ENCODE results near the gene PHACTR3. TPM values are rescaled to one million over a fixed set of nuclear protein-coding genes. Genes with fewer than 3 reads are reported as not detected.

The PHACTR3 gene
- total RNA-seq, 1 experiment from 2014 or later: not detected

- Histone ChIP-seq H3K4me2 (ENCODE audit: insufficient read depth, insufficient read length, low read length) (no peak overlapping the region), H3K18ac (ENCODE audit: insufficient read length, low read depth, low read length) (no peak overlapping the region), H4K91ac (ENCODE audit: insufficient read length, low read depth, low read length) (no peak overlapping the region), H4K5ac (ENCODE audit: insufficient read length, low read depth, low read length) (no peak overlapping the region), H4K8ac (replicated peaks; ENCODE audit: insufficient read length, low read depth, low read length) (no peak overlapping the region), H3K9ac (ENCODE audit: extremely low read depth, insufficient read length, low read length) (no peak overlapping the region), H2BK120ac (ENCODE audit: low read depth, low read length, poor library complexity, severe bottlenecking) (no peak overlapping the region), H3K23ac (ENCODE audit: insufficient read length, low read depth, low read length) (no peak overlapping the region), H2BK5ac (ENCODE audit: insufficient read length, low read length) (no peak overlapping the region), H3K23me2 (ENCODE audit: insufficient read length, low read depth, low read length, poor library complexity, severe bottlenecking) (no peaks in the 10 kb centered on the region), H3K4ac (ENCODE audit: low read depth, low read length) (no peak overlapping the region), H2BK20ac (ENCODE audit: low read depth, low read length, poor library complexity, severe bottlenecking) (no peak overlapping the region), H3K27ac (ENCODE audit: insufficient read length, low read depth, low read length) (no peak overlapping the region), H2BK15ac (ENCODE audit: low read depth, low read length) (no peak overlapping the region), H3K79me1 (ENCODE audit: insufficient read depth, low read depth, low read length, poor library complexity, severe bottlenecking) (no peaks in the 10 kb centered on the region), H3K14ac (ENCODE audit: insufficient read depth, low read length) (no peak overlapping the region), H2AFZ (ENCODE audit: low read length) (no peak overlapping the region), H4K20me1 (ENCODE audit: control insufficient read depth, insufficient read depth, insufficient read length) (no peaks in the 10 kb centered on the region), H3K79me2 (ENCODE audit: insufficient read depth, low read length) (no peaks in the 10 kb centered on the region), H3K56ac (ENCODE audit: insufficient read length, low read depth, low read length) (no peak overlapping the region), H3K27me3 (ENCODE audit: insufficient read depth, low read length) (no peaks in the 10 kb centered on the region; the same call in 1 of the 2 replicates), H3K4me1 (ENCODE audit: insufficient read depth, low read length) (no peaks in the 10 kb centered on the region), H2BK12ac (ENCODE audit: insufficient read length, low read depth, low read length) (no peak overlapping the region), H3T11ph (ENCODE audit: low read length) (no peak overlapping the region), H2AK5ac (ENCODE audit: insufficient read length, low read length) (no peak overlapping the region), H3K9me3 (ENCODE audit: control insufficient read depth, low read depth, low read length) (no peaks in the 10 kb centered on the region)
- no peaks in the 10 kb centered on the region; a peak in 1 of 5 replicates for H3K9me3 Mint-ChIP-seq
- no peaks in the 10 kb centered on the region for H3K36me3 Mint-ChIP-seq (ENCODE audit: insufficient read depth in 1 of 3, low read depth in 3 of 3)
- no peak for DNase-seq
- H3K27me3 Mint-ChIP-seq (ENCODE audit: low read depth): peaks cover 37% of the 10 kb centered on the region
- no CpG with 5 or more reads among the region's 3 CpGs for WGBS (ENCODE audit: extremely low coverage, insufficient read length, low lambda C conversion rate)
- no peaks in the 10 kb centered on the region for H3K4me1 Mint-ChIP-seq
- no peak overlapping the region for H3K4me3 Mint-ChIP-seq
- no peak for TF ChIP-seq CTCF (conservative IDR thresholded peaks at IDR 0.05)
- H3K27ac Mint-ChIP-seq: no peak overlapping the region
Observed at GRCh38 chr20:59845472-59845871, 241.1 kb downstream of the PHACTR3 start.

All from H9 (cell line).